ENCODE data around the gene PRKD1.
"Not testable (repeated sequence)": the region's sequence is repeated elsewhere in the genome, so short reads cannot be mapped to it uniquely, and the experiment has no call there.

Gene PRKD1

DNA sequence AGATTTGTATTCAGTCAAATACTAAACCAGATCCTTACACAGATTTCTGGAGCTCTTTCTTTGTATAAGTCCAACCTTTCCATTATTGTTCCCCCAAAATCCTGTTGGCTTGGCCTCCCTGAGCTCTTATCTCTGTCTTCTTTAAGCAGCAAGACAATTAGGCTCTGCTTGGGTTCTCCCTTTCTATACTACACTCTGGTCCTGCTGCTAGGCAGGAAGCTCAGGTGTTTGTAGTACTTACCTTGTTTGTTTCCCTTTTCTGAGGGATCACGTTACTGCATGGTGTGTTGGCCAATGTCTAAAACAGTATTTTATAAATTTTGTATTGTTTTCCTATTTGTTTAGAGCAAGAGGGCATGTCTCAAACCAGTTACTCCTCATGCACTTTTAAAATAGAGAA lies 192.9 kb downstream of the PRKD1 start:
- no peak for DNase-seq

DNA sequence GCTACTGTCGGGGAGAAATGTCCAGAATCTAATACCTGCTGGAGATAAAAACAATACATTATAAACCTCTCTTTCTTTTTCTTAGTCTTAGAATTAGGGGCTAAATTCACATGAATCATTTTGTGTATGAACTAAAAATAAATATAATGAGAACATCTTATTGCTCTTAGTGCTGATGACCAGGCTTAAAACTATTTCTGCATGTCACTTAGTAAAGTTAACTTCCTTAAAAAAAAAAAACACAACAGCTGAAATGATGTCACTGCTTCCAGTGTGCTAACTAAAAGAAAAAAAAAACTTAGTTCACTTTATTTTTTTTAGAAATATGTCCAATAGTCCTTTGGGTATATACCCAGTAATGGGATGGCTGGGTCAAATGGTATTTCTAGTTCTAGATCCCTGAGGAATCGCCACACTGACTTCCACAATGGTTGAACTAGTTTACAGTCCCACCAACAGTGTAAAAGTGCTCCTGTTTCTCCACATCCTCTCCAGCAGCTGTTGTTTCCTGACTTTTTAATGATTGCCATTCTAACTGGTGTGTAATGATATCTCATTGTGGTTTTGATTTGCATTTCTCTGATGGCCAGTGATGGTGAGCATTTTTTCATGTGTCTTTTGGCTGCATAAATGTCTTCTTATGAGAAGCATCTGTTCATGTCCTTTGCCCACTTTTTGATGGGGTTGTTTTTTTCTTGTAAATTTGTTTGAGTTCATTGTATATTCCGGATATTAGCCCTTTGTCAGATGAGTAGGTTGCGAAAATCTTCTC lies 200.9 kb downstream of the PRKD1 start:
- DNase-seq, result not testable (repeated sequence)

DNA sequence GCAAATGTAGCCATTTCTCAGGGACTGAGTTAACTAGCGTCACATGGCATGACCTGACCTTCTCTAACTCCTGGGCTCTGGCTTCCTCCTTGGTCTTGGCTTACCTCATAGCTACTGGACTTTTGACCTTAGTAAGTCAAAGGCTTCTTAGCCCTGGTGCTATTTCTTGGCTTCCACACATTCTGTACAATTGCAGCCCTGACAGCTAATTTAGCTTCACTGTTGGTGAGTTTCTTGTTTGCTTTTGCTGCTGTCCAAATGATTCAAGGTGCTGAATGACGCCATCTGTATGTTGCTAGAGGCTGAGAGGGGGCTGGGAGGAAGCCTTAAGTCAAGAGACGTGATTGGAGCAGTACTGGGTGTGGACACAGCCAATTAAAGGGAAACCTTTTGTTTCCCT lies 202.7 kb downstream of the PRKD1 start:
- no peak for DNase-seq

DNA sequence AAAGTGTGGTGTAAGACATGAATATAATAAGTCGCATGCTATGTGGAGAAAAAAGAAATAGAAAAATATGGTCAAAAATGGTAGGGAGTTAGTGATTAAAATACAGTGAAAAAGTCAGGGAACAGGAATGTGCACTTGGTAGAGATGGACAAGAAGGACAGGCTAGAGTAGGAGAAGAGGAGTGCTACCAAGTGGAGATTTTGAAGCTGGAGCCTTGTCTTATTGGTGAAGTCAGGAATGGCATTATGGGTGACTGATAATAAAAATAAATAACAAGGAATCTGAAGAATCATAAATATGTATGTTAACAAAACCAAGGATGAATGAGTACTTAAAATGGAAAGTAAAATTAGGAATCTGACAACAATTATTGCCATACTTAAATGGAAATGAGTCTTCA lies 204.8 kb downstream of the PRKD1 start:
- DNase-seq, result no peak

DNA sequence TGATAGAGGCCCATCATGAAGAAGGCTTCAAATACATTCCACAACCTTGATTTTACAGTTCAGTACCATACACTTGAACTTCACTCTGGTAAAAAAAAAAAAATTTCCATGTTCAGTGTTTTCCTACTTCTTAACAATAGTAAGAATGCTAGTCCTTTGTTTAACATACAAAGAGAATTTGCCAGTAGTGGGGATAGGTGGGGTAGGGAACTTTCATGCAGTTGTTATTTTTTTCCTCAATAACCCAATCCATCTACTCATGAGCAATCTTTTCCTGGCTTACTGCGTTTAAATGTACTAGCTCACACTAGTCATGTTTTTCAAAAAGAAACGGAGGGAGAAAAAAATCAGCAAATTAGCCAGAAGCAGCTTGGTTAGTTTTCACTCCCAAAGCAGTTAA lies 206.1 kb downstream of the PRKD1 start:
- no peak for DNase-seq

DNA sequence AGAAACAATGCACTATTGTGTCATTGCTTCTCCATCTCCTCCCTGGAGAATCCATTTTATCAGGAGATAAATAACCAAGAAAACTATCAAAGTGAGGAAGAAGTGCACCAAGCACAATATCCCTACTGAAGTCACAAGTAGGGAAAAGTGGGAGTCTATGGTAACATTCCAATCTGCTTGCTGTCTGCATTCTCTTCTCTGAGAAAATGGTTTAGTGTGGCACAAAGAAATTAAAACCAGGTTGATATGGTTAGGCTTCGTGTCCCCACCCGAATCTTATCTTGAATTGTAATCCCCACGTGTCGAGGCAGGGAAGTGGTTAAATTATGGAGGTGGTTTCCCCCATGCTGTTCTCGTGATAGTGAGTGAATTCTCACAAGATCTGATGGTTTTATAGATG lies 209.7 kb downstream of the PRKD1 start:
- no peak for DNase-seq

DNA sequence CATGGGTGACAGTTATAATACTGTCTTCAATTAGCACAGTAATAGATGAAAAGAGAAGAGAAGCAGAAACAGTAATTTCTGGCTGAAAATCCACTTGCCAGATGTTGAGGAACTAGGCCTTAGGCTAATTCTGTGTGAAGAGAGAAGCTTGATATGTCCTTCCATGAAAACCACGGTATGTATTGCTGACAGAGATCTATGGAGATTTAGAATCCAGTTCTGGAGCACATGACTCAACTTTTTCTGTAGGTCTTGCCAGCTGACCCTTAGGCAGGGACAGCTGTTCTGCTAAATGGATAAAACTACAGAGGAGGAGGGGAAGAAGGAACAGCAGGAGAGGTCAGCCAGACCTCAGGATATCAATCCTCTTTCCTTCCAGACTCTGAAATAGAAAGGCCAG lies 211.5 kb downstream of the PRKD1 start:
- no peak for DNase-seq

DNA sequence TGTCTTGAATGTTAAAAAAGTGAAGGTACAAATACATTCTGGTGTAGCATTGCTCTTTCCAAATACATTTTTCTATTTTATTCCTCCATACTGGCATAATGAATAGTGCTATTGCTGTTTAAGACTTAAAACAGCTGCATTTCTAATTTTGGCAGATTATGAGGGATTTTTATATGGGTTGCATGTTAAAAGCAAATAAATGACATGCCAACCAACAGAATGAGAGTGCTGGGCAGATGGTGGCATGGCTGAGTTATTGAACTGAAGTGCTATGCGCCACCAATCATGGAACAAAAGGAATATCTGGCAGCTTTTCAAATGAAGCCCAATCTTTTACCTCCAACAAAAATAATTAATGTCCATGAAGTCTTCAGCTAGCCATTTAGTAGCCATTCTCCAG lies 215.0 kb downstream of the PRKD1 start:
- DNase-seq, result no peak

DNA sequence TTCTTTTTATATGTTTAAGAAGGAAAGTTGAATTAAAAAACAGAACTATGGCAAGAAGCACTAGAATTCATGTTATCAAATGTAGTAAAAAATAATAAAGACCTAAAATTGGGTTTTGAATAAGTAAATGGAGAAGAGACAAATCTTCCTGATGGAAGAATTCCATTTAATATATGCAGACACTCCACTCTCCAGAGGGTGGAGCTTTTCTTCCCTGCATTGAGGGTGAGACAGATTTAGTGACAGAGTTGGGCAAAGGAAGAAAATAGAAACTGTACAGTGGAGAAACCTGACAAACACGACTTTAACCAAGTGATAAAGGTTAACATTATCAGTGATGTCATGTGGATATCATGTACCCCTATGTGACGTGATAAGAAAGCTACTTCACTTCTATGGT lies 217.6 kb downstream of the PRKD1 start:
- no peak for DNase-seq

DNA sequence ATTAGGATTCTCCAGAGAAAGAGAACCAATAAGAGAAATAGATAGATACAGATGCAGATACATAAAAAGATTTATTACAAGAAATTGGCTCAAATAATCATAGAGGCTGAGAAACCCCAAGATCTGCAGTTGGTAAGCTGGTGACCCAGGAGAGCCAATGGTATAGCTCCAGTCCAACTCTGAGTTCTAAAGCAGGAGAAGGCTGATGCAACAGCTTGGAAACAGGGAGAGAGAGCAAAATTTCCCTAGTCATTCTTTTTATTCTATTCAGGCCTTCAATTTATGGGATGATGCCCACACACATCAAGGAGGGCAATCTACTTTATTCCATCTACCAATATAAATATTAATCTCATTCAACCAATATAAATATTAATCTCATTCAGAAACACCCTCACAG lies 218.2 kb downstream of the PRKD1 start:
- no peak for DNase-seq

DNA sequence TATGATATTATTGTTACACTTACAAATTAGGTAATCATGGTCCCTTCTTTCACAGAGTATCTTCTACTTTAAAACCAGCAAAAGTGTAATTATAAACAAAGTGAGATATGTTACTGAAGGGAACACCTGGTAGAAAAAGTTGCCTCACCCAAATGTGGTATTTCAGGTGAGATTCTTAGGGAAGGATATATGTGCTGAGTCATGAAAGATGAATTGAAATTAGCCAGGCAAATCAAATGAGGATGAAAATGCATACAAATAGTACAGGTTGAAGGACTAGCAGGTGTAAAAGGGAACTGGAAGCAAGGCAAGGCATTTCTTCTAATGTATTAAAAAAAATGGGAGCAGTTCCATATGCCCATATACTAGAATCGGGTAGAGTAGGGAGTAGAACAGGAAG lies 220.9 kb downstream of the PRKD1 start:
- no peak for DNase-seq

DNA sequence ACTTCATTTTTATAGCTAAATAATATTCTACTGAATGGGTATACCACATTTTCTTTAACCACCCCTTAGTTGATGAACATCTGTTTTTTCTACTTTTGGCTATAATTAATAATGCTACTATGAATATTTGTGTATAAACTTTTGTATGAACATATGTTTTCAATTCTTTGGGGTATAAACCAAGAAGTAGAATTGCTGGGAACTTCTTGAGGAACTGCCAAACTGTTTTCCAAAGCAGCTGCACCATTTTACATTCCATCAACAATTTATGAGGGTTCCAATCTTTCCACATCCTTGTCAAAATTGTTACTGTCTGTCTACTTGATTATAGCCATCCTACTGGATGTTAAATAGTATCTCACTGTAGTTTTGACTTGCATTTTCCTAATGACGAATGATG lies 221.8 kb downstream of the PRKD1 start:
- no peak for DNase-seq

DNA sequence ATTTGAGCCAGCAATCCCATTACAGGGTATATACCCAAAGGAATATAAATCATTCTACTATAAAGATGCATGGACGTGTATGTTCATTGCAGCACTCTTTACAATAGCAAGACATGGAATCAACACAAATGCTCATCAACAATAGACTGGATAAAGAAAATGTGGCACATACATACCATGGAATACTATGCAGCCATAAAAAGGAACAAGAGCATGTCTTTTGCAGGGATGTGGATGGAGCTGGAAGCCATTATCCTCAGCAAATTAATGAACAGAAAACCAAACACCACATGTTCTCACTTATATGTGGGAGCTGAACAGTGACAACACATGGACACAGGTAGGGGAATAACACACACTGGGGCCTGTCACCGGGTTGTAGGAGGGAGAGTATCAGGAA lies 238.1 kb downstream of the PRKD1 start:
- DNase-seq, result not testable (repeated sequence)

DNA sequence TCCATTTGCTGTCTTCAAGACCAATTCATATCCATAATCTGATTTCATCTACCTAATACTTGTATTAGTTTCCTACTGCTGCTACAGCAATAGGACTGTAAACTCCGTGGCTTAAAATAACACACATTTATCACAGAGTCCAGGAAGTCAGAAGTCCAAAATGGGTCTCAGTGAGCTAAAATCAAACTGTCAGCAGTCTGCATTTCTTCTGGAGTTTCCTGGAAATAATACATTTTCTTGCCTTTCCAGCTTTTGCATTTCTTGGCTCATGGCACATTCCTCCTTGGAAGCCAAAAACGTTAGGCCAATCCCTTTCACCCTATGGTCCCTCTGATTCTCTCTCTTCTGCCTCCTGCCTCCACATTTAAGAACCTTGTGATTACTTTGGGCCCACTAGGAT lies 239.8 kb downstream of the PRKD1 start:
- no peak for DNase-seq

DNA sequence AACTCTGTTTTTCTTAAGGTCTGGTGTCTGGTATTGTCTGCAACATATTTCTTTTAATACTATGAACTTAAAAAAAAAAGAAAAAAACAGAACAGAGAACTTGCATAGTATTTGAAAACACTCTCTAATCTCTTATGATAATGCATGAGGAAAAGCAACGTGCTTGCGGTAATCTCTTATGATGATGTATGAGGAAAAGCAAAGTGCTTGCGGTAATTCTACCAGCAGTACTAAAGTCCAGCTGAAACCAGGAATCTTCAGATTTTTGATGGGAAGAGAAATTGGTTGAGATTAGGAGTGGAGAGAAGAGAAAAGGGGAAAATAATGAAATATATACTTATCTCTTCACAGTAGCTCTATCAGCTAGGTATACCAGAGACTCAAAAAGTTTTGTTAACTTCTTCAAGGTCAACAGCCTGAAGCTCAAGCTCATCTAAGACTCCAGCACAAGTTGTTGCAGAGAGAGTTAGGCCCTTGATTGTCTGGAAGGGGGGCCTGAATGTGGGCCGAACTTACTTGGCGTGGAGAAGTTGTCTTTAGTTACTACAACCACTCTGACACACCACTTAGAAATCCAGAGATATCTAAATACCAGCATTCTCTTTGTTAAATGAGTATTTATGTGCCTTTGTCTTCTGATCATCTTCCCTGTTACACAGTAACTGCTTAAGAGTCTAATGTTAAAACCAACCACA lies 240.4 kb downstream of the PRKD1 start:
- DNase-seq, result no peak

DNA sequence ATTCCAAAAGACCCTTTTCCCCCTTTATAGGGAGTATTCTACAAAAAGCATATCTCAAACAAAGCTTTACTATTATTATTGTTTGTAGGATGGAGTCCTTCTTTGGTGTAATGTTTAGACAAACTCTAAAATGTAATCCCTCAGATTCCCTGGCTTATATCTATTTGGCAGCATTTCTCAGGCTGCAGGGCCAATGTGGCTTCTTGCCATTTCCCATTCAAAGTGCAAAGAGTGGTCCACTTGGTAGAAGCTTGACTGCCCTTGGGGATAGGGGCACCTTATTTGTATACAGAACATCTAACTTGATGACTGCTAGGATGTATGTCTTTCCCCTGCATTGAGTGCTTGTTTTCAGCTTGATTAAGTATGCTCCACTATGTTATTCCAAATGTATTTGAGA lies 242.7 kb downstream of the PRKD1 start:
- no peak for DNase-seq

DNA sequence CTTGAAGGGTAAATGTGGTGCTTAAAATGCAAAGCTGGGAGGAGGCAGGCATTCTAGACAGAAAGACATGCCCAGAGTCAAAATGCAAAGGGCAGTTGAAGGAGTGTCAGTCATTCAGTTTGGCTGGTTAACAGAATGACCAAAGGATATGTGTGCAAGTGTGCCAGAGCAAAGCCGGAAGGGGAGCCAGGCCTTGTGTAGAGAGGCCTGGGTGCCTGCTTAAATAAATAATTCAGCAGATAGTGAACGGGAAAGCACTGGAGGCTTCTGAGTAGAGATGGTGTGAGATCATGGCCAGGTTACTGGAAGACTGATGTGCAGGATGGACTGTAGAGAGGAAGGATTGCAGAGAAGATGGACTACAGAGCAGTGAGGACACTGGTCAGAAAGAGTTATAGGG lies 244.9 kb downstream of the PRKD1 start:
- no peak for DNase-seq

DNA sequence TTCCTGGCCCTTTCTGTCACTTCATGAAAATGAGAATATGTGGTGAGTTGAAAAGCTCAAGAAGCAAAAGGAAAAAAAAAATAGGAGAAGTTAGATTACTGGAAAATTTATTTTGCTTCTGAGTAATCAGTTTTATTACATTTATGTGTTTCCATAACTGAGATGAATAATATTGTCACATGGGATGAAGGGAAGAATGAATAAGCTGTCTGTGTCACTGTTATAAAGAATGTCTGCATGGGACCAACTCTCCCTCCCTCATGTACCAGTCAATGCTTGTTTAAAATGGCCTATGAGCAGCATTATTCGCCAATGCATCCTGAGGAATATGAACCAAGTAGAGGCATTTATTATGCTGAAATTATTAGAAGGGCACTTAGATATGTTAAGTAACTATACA lies 246.3 kb downstream of the PRKD1 start:
- DNase-seq, result no peak

DNA sequence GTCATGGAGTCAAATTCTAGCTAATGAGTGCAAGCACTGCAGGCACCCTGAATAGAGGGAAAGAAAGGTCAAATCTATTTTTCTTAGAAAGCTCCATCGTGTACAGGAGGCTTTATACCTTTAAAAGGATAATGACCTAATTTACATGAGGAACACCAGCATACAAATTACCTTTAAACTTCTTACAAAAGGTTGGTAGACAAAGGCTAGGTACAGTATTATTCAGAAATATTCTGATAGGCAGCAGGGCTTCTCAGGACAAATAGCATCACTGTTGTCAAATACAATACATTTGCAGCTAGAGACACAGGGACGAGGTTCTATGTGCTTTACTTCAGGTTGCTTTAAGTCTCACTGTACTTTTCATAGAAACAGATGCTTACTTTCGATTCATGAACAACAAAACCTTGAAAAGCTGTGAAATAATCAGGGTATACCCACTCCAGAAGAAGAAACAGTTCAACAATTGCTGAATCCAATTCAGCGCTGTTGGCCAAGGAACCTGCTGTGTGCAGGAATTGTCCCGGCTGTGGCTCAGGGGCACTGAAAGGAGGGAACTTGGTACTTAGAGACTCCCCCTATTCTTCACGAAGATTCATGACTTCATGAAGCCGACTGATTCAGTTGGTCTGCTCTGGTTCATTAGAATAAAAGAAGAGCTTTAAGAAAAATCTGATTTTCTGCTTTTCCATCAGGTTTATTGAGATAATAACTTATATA lies 252.9 kb downstream of the PRKD1 start:
- DNase-seq, result no peak

DNA sequence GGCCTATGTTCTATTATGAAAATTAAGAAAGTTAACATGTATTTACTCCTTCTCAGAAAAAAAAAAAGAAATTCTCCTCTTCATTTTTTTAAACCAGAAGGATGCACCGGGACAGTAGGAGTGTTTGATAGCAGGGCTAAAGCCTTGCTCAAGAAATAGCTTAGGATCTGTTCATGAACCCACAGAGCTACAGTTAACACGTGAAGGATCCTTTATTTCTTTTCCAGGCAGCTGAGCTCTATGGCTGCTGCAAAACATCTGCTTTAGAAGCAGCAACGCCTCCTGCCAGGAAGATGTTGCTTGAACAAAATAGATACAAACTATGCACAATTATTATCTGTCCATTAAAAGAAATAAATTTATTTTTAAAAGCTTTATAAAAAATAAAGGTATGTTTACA lies 254.8 kb downstream of the PRKD1 start:
- DNase-seq, result no peak

DNA sequence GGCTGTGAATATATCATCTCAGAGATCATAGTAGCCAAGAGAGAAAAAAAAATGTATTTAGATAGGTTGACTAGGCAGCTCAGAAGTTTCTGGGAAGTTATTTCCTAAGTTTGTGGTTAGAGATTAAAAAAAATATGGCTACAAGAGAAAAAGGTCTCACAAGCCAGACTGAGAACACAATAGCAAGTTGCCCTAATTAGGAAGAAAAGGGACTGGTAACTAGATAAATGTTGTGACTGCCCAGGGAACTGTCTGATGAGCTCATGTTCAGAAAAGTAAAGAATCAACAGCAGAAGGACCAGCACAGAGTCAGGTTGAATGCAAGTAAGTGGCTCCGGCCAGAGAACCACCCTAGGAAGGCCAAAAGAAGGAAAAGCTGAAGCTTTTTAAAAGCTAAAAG lies 256.6 kb downstream of the PRKD1 start:
- no peak for DNase-seq

DNA sequence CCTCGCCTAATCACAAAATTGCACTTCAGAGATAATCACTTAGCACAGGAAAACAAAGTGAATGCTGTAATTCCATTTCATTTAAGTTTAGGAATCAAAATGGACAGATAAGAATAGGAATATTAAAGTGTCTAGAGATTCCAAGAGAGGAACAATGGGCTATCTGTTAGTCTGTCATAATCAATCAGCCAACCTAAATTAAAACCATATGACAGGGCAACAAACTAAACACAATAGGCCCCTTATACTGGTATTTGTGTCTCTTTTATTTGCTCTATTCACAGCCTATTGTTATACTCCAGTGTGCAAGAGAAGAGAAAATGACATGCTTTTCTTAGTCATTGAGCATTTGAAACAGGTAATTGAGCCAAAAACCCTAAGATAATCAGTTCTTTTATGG lies 259.4 kb downstream of the PRKD1 start:
- DNase-seq, result no peak

DNA sequence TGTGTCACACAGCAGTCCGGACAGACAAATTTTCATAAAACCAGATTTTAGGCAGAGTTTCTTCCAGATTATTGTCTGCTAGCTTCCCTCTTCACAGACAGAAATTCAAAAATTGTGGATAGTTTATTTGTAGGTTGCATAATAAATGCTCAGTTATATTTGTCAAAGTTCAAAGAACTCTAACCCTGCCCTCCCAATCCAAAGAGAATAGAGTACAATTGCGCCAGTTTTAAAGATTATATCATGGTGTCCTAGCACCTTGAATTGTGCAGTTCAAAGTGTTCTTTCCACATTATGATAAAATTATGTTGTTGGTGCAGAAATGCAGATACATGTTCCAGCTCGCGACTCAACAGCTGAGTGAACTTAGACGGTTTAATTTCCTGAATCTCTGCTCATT lies 263.1 kb downstream of the PRKD1 start:
- DNase-seq, result no peak

DNA sequence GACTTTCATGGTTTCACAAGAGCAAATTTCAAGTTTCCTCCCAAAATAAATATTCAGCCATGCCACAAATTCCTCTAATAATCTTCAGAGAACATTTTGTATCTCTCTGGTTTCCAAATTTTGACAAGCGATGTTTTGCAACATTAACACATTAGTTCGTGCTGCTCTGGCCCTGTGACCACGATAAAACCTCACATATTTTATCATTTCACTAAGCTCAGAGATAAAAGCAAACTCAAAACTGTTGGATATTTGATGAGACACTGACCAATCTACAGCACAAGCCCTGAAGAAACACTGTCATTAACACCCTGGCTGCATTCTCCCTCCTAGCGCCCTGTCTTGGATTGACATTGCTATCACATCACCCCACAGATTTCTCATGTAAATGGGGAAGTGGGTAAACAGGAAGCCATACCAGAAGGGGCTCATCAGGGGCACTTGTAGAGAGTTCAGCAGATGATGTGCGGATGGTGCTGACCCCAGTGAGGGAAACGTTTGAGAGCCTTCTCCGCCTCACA lies 264.3 kb downstream of the PRKD1 start:
- no peak for DNase-seq

Measured in effector CD4-positive, alpha-beta T cell (primary cell).